ENCODE data around the gene TMED6. TPM values are rescaled to one million over a fixed set of nuclear protein-coding genes. Genes with fewer than 3 reads are reported as not detected.
"Not testable (repeated sequence)": the region's sequence is repeated elsewhere in the genome, so short reads cannot be mapped to it uniquely, and the experiment has no call there.

Gene TMED6
- polyA plus RNA-seq, 6 donors from 2014 or later = 0.44 TPM; not detected in 5

- no peaks in the 10 kb centered on the region for H3K9me3 Mint-ChIP-seq
- no peaks in the 10 kb centered on the region for H3K27me3 Mint-ChIP-seq
- no peak overlapping the region for H3K4me3 Mint-ChIP-seq
- peaks cover 7 to 13% of the 10 kb centered on the region in 2 donors for H3K36me3 Mint-ChIP-seq
- no peak for DNase-seq
- no peak for ATAC-seq (ENCODE audit: low read depth in 2 of 2)
- peak overlapping the region in 2 of 6 donors; percentile 36 to 81 for H3K27ac Mint-ChIP-seq
- peaks cover 15 to 31% (median 17%) of the 10 kb centered on the region in 3 donors for H3K4me1 Mint-ChIP-seq
Observed at GRCh38 chr16:69376393-69377059, 24.9 kb upstream of the TMED6 start.

- peaks cover 13 to 26% of the 10 kb centered on the region in 2 donors for H3K36me3 Mint-ChIP-seq
- peak overlapping the region in 3 of 6 donors; percentile 78 to 95 (median 87) for H3K27ac Mint-ChIP-seq
- H3K9me3 Mint-ChIP-seq = peaks cover 0 to 2% (median 0%) of the 10 kb centered on the region in 7 donors
- no peak for ATAC-seq (ENCODE audit: low read depth in 2 of 2)
- no peaks in the 10 kb centered on the region for H3K27me3 Mint-ChIP-seq
- no peak for DNase-seq
- H3K4me1 Mint-ChIP-seq = peaks cover 30 to 46% (median 34%) of the 10 kb centered on the region in 3 donors
- no peak overlapping the region for H3K4me3 Mint-ChIP-seq
Observed at GRCh38 chr16:69373019-69373418, 21.4 kb upstream of the TMED6 start.

- Mint-ChIP-seq H3K4me1 (peaks cover 24 to 46% (median 34%) of the 10 kb centered on the region in 3 donors), H3K36me3 (peaks cover 17 to 24% of the 10 kb centered on the region in 2 donors), H3K9me3 (peaks cover 0 to 2% (median 0%) of the 10 kb centered on the region in 7 donors), H3K27me3 (no peaks in the 10 kb centered on the region), H3K4me3 (peak overlapping the region in 6 of 8 donors; percentile 59 to 90 (median 67)), H3K27ac (peak overlapping the region; percentile 7 to 92 (median 88))
- DNase-seq (peak; percentile 31), ATAC-seq (ENCODE audit: low read depth in 2 of 2) (peak; percentile 94 to 96)
Observed at GRCh38 chr16:69371564-69371963, 20.0 kb upstream of the TMED6 start.

GRCh38 chr16:69368866-69369265, 17.3 kb upstream of the TMED6 start:
- Mint-ChIP-seq H3K9me3 (peaks cover 0 to 2% (median 0%) of the 10 kb centered on the region in 7 donors), H3K36me3 (peaks cover 23 to 38% of the 10 kb centered on the region in 2 donors), H3K4me3 (no peak overlapping the region), H3K4me1 (peaks cover 29 to 46% (median 36%) of the 10 kb centered on the region in 3 donors), H3K27me3 (no peaks in the 10 kb centered on the region), H3K27ac (peak overlapping the region in 2 of 6 donors; percentile 10 to 87)
- DNase-seq (no peak), ATAC-seq (ENCODE audit: low read depth in 2 of 2) (no peak)

- Mint-ChIP-seq H3K27me3 (no peaks in the 10 kb centered on the region), H3K27ac (peak overlapping the region in 4 of 6 donors; percentile 27 to 41 (median 32)), H3K4me3 (peak overlapping the region in 1 of 8 donors; percentile 25), H3K36me3 (peaks cover 23 to 38% of the 10 kb centered on the region in 2 donors), H3K9me3 (peaks cover 0 to 2% (median 0%) of the 10 kb centered on the region in 7 donors), H3K4me1 (peaks cover 28 to 42% (median 38%) of the 10 kb centered on the region in 3 donors)
- no peak for DNase-seq
- ATAC-seq (ENCODE audit: low read depth in 2 of 2) = no peak
Observed at GRCh38 chr16:69367980-69368379, 16.4 kb upstream of the TMED6 start.

- peaks cover 24 to 41% (median 29%) of the 10 kb centered on the region in 3 donors for H3K4me1 Mint-ChIP-seq
- no peaks in the 10 kb centered on the region for H3K27me3 Mint-ChIP-seq
- no peak overlapping the region for H3K27ac Mint-ChIP-seq
- ATAC-seq (ENCODE audit: low read depth in 2 of 2) = no peak
- peaks cover 0 to 2% (median 0%) of the 10 kb centered on the region in 7 donors for H3K9me3 Mint-ChIP-seq
- peak overlapping the region in 1 of 8 donors; percentile 29 for H3K4me3 Mint-ChIP-seq
- DNase-seq = no peak
- H3K36me3 Mint-ChIP-seq = peaks cover 23 to 48% of the 10 kb centered on the region in 2 donors
Observed at GRCh38 chr16:69366431-69366830, 14.8 kb upstream of the TMED6 start.

GRCh38 chr16:69365901-69366300, 14.3 kb upstream of the TMED6 start:
- ATAC-seq (ENCODE audit: low read depth in 2 of 2) = no peak
- DNase-seq = no peak
- Mint-ChIP-seq H3K27ac (peak overlapping the region in 1 of 6 donors; percentile 86), H3K4me3 (no peak overlapping the region), H3K9me3 (peaks cover 0 to 2% (median 0%) of the 10 kb centered on the region in 7 donors), H3K36me3 (peaks cover 22 to 51% of the 10 kb centered on the region in 2 donors), H3K4me1 (peaks cover 21 to 37% (median 28%) of the 10 kb centered on the region in 3 donors), H3K27me3 (no peaks in the 10 kb centered on the region)

GRCh38 chr16:69364088-69364487, 12.5 kb upstream of the TMED6 start:
- Mint-ChIP-seq H3K36me3 (peaks cover 11 to 35% of the 10 kb centered on the region in 2 donors), H3K27me3 (no peaks in the 10 kb centered on the region), H3K4me3 (no peak overlapping the region), H3K9me3 (no peaks in the 10 kb centered on the region), H3K4me1 (peaks cover 6 to 21% (median 16%) of the 10 kb centered on the region in 3 donors), H3K27ac (peak overlapping the region in 1 of 6 donors; percentile 11)
- DNase-seq (no peak), ATAC-seq (ENCODE audit: low read depth in 2 of 2) (no peak)

- Mint-ChIP-seq H3K4me1 (peaks cover 4 to 21% (median 16%) of the 10 kb centered on the region in 3 donors), H3K9me3 (no peaks in the 10 kb centered on the region), H3K36me3 (peaks cover 11 to 34% of the 10 kb centered on the region in 2 donors), H3K27ac (peak overlapping the region in 3 of 6 donors; percentile 50 to 86 (median 56)), H3K4me3 (no peak overlapping the region), H3K27me3 (no peaks in the 10 kb centered on the region)
- ATAC-seq (ENCODE audit: low read depth in 2 of 2) (no peak), DNase-seq (no peak)
Observed at GRCh38 chr16:69363281-69363717, 11.7 kb upstream of the TMED6 start.

- not testable (repeated sequence) for ATAC-seq (ENCODE audit: low read depth in 2 of 2); H3K4me3 Mint-ChIP-seq; DNase-seq; H3K27me3 Mint-ChIP-seq; H3K9me3 Mint-ChIP-seq
- Mint-ChIP-seq H3K27ac (peak overlapping the region in 1 of 6 donors; percentile 51), H3K4me1 (peaks cover 4 to 15% (median 12%) of the 10 kb centered on the region in 3 donors), H3K36me3 (peaks cover 7 to 23% of the 10 kb centered on the region in 2 donors)
Observed at GRCh38 chr16:69360070-69360469, 8.5 kb upstream of the TMED6 start.

GRCh38 chr16:69350536-69351133, 951 bp downstream of the TMED6 start:
- H3K27me3 Mint-ChIP-seq = no peaks in the 10 kb centered on the region
- H3K9me3 Mint-ChIP-seq = no peaks in the 10 kb centered on the region
- H3K27ac Mint-ChIP-seq = no peak overlapping the region
- H3K4me1 Mint-ChIP-seq = peaks cover 0 to 3% (median 0%) of the 10 kb centered on the region in 3 donors
- H3K4me3 Mint-ChIP-seq = no peak overlapping the region
- H3K36me3 Mint-ChIP-seq = peaks cover 5 to 7% of the 10 kb centered on the region in 2 donors
- no peak for ATAC-seq (ENCODE audit: low read depth in 2 of 2)
- DNase-seq = no peak

GRCh38 chr16:69349536-69349935, 2.0 kb downstream of the TMED6 start:
- peaks cover 0 to 3% of the 10 kb centered on the region in 2 donors for H3K36me3 Mint-ChIP-seq
- no peak for ATAC-seq (ENCODE audit: low read depth in 2 of 2)
- H3K27ac Mint-ChIP-seq = peak overlapping the region in 2 of 6 donors; percentile 57 to 66
- no peaks in the 10 kb centered on the region for H3K27me3 Mint-ChIP-seq
- H3K9me3 Mint-ChIP-seq = no peaks in the 10 kb centered on the region
- peaks cover 0 to 3% (median 0%) of the 10 kb centered on the region in 3 donors for H3K4me1 Mint-ChIP-seq
- DNase-seq = no peak
- H3K4me3 Mint-ChIP-seq = no peak overlapping the region

GRCh38 chr16:69348222-69348621, 3.4 kb downstream of the TMED6 start:
- H3K36me3 Mint-ChIP-seq = peaks cover 0 to 3% of the 10 kb centered on the region in 2 donors

More at GRCh38 chr16:69348222-69348621, 3.4 kb downstream of the TMED6 start:
- H3K4me3 Mint-ChIP-seq = no peak overlapping the region
- no peaks in the 10 kb centered on the region for H3K9me3 Mint-ChIP-seq
- no peak for DNase-seq
- peak overlapping the region in 1 of 6 donors; percentile 12 for H3K27ac Mint-ChIP-seq
- ATAC-seq (ENCODE audit: low read depth in 2 of 2) = no peak
- peaks cover 0 to 3% (median 0%) of the 10 kb centered on the region in 3 donors for H3K4me1 Mint-ChIP-seq
- H3K27me3 Mint-ChIP-seq = no peaks in the 10 kb centered on the region

Measured in naive B cell (primary cell).